Measurements from ENCODE around the gene NANS. TPM values are rescaled to one million over a fixed set of nuclear protein-coding genes. Genes with fewer than 3 reads are reported as not detected.

The NANS gene
- total and polyA plus RNA-seq, 2 of the 8 experiments (the other 6 are each of a cell fraction or from before 2014, with no cell fraction given): 56.5 to 67.3 TPM

GRCh38 chr9:98081477-98082219 is 25.1 kb downstream of the NANS start (continued):
- no peak for TF ChIP-seq NRF1 (IDR thresholded peaks at IDR 0.05; ENCODE audit: low read depth, low read length)
- TF ChIP-seq, protein P1, sequence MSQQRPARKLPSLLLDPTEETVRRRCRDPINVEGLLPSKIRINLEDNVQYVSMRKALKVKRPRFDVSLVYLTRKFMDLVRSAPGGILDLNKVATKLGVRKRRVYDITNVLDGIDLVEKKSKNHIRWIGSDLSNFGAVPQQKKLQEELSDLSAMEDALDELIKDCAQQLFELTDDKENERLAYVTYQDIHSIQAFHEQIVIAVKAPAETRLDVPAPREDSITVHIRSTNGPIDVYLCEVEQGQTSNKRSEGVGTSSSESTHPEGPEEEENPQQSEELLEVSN (IDR thresholded peaks at IDR 0.05): no peak
- TF ChIP-seq, protein P2, sequence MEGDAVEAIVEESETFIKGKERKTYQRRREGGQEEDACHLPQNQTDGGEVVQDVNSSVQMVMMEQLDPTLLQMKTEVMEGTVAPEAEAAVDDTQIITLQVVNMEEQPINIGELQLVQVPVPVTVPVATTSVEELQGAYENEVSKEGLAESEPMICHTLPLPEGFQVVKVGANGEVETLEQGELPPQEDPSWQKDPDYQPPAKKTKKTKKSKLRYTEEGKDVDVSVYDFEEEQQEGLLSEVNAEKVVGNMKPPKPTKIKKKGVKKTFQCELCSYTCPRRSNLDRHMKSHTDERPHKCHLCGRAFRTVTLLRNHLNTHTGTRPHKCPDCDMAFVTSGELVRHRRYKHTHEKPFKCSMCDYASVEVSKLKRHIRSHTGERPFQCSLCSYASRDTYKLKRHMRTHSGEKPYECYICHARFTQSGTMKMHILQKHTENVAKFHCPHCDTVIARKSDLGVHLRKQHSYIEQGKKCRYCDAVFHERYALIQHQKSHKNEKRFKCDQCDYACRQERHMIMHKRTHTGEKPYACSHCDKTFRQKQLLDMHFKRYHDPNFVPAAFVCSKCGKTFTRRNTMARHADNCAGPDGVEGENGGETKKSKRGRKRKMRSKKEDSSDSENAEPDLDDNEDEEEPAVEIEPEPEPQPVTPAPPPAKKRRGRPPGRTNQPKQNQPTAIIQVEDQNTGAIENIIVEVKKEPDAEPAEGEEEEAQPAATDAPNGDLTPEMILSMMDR (IDR thresholded peaks at IDR 0.05; ENCODE audit: control extremely low read depth in 1 of 3, insufficient read depth in 1 of 3, low read depth in 1 of 3, low read length in 3 of 3): no peak
